Gastrocnemius medialis (tissue), 4 donors: ENCODE measurements around the gene PTTG1IP.

Source experiments
- CTCF ChIP-seq, 5 experiments: fragments of 450-650 bp in 3 of 5; fragments of 200-600 bp in 2 of 5; sonication (generic) in 2 of 5; IDR thresholded peaks in 4 of 5; conservative IDR thresholded peaks in 1 of 5; 1 replicate in 4 of 5; 2 replicates in 1 of 5; pipeline ENCODE4 v1.5.1; 2016 to 2019; ENCODE audit warnings: antibody characterized with exemption in 5 of 5, mild to moderate bottlenecking in 3 of 5, moderate library complexity in 3 of 5
- POLR2A ChIP-seq, 2 donors: fragments of 450-650 bp; IDR thresholded peaks; one replicate each; pipeline ENCODE4 v1.6.1; 2017; ENCODE audit warnings: antibody characterized with exemption in 2 of 2, mild to moderate bottlenecking in 2 of 2, moderate library complexity in 2 of 2

DNA sequence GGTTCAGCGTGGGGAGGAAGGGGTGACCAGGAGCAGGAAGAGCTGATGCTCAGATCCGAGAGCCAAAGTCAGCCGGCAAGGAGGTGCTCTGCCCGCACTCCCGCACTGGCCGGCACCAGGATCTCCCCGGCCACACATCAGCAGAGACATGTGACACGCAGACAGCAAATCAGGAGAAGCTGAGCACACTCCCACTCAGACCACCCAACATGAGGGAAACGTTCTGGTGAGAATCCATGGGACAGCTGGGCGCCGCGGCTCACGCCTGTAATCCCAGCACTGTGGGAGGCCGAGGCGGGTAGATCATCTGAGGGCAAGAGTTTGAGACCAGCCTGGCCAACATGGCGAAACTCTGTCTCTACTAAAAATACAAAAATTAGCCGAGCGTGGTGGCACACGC is 18.6 kb upstream of the PTTG1IP start:
- no peak for TF ChIP-seq POLR2A (IDR thresholded peaks at IDR 0.05)
- TF ChIP-seq CTCF (IDR thresholded peaks at IDR 0.05 in 4 of 5, conservative IDR thresholded peaks at IDR 0.05 in 1 of 5): no peak
